NCI-H69 (cell line): ENCODE results near the gene SCUBE3.

ENCODE experiments used
- DNase-seq: peaks from one replicate; lab custom pipeline; 2025; lab: John Stamatoyannopoulos, UW

SCUBE3 gene

DNA sequence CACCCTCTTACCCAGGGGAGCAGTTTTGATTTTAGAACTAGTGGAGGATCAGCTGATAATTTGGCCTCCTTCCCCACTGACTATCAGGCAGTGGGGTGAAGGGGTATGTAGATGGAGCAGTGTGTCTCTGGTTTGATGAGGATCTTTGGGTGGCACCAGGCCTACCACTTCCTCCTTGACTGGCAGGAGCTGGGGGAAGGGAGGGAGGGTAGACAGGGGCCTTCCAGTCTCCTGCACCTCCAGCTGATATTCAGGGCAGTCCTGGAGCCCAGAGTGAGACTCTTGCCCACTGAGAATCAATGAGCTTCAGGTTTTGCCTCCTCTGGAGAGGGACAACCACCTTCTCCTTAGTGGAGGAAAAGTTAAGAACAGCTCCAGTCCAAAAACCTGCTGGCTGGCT, 87.1 kb downstream of the SCUBE3 start:
- no peak for DNase-seq
